Measurements from ENCODE around the gene A2ML1. TPM values are rescaled to one million over a fixed set of nuclear protein-coding genes. Genes with fewer than 3 reads are reported as not detected.

Gene A2ML1
- total and polyA plus RNA-seq, 4 donors: 0.04 to 1.1 (median 0.06) TPM; not detected in 1

DNA sequence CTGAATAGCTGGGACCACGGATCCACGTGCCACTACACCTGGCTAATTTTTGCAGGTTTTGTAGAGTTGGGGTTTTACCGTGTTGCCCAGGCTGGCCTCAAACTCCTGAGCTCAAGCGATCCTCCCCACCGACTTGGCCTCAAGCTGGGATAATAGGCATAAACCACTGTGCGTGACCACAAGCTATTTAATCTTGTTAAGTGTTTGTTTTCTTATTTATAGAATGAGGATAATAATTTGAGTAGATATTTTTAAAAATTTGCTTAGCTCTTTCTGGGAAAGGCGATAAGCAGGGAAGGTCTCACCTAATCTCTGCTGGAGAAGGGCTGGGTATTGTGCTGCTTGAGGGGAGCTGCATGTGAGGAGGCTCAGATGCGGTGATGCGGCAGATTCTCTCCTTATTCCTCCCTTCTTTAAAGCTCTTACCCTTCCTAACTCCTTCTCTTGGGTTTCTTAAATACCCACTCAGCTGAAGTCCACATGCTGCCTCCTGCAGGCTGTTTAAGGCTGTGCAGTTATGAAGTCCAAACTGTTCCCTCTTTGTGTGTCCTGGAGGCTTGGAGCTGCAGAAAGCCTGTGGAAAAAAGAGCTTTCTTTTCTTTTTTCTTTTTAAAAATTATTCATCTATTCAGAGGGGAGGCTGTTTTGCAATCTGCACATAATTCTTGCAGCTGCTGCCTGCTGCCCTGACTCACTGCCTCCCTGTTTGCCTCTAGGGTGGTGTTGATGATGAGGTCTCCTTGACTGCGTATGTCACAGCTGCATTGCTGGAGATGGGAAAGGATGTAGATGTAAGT lies 37.9 kb downstream of the A2ML1 start:
- H3K4me3 ChIP-seq: no peak overlapping the region
- no peaks in the 10 kb centered on the region for H3K4me1 ChIP-seq (ENCODE audit: control insufficient read depth in 5 of 5, insufficient read depth in 5 of 5, low read length in 5 of 5)
- no peaks in the 10 kb centered on the region for H3K36me3 ChIP-seq (ENCODE audit: control insufficient read depth in 4 of 4, insufficient read depth in 4 of 4, low read length in 4 of 4)
- H3K27me3 ChIP-seq (ENCODE audit: control insufficient read depth in 3 of 3, insufficient read depth in 3 of 3, low read length in 2 of 3): no peaks in the 10 kb centered on the region
- H3K9me3 ChIP-seq (ENCODE audit: control insufficient read depth in 4 of 4, insufficient read depth in 3 of 4, low read length in 3 of 4): no peaks in the 10 kb centered on the region
- no peak overlapping the region for H3K27ac ChIP-seq (ENCODE audit: low read depth in 1 of 2, low read length in 1 of 2)
- no peak for ATAC-seq (ENCODE audit: insufficient read depth, low FRiP score)
- no peak overlapping the region for H3K9ac ChIP-seq (ENCODE audit: insufficient read depth in 1 of 2, low read length in 2 of 2)
- DNase-seq: peak; percentile 39 to 60 (median 57)
- 77 to 90% methylated on average over 10 of the region's 10 CpGs for WGBS, 2 donors
- TF ChIP-seq, protein P1, sequence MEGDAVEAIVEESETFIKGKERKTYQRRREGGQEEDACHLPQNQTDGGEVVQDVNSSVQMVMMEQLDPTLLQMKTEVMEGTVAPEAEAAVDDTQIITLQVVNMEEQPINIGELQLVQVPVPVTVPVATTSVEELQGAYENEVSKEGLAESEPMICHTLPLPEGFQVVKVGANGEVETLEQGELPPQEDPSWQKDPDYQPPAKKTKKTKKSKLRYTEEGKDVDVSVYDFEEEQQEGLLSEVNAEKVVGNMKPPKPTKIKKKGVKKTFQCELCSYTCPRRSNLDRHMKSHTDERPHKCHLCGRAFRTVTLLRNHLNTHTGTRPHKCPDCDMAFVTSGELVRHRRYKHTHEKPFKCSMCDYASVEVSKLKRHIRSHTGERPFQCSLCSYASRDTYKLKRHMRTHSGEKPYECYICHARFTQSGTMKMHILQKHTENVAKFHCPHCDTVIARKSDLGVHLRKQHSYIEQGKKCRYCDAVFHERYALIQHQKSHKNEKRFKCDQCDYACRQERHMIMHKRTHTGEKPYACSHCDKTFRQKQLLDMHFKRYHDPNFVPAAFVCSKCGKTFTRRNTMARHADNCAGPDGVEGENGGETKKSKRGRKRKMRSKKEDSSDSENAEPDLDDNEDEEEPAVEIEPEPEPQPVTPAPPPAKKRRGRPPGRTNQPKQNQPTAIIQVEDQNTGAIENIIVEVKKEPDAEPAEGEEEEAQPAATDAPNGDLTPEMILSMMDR (IDR thresholded peaks at IDR 0.05; ENCODE audit: control extremely low read depth, extremely low read depth): peak; percentile 47

DNA sequence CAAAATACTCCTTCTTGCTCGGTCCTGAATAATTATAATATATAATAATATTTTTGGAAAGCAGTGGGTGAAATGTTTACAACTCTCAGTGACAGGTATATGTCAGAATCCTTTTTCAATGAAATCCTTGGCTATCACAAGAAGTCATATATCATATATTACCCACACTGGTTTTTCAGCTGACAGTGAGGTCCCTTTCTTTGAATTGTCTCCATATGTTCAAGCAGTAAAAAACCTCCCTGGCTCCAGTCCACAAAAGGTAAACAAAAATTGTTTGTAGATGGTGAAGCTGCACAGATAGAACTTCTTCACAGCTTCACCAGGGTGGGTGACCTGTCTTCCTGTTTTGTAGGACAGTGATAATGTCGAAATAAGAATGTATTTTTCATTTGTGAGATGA lies 44.0 kb downstream of the A2ML1 start:
- no peaks in the 10 kb centered on the region for H3K27me3 ChIP-seq (ENCODE audit: control insufficient read depth in 3 of 3, insufficient read depth in 3 of 3, low read length in 2 of 3)
- TF ChIP-seq, protein P1 (IDR thresholded peaks at IDR 0.05; ENCODE audit: control extremely low read depth, extremely low read depth): no peak
- WGBS, 2 donors: 79 to 88% methylated on average over 2 of the region's 2 CpGs
- H3K4me1 ChIP-seq (ENCODE audit: control insufficient read depth in 5 of 5, insufficient read depth in 5 of 5, low read length in 5 of 5): no peaks in the 10 kb centered on the region
- H3K9me3 ChIP-seq (ENCODE audit: control insufficient read depth in 4 of 4, insufficient read depth in 3 of 4, low read length in 3 of 4): no peaks in the 10 kb centered on the region
- H3K36me3 ChIP-seq (ENCODE audit: control insufficient read depth in 4 of 4, insufficient read depth in 4 of 4, low read length in 4 of 4): no peaks in the 10 kb centered on the region
- ATAC-seq (ENCODE audit: insufficient read depth, low FRiP score): no peak
- H3K4me3 ChIP-seq: no peak overlapping the region
- H3K9ac ChIP-seq (ENCODE audit: insufficient read depth in 1 of 2, low read length in 2 of 2): no peak overlapping the region
- no peak overlapping the region for H3K27ac ChIP-seq (ENCODE audit: low read depth in 1 of 2, low read length in 1 of 2)
- DNase-seq: no peak

DNA sequence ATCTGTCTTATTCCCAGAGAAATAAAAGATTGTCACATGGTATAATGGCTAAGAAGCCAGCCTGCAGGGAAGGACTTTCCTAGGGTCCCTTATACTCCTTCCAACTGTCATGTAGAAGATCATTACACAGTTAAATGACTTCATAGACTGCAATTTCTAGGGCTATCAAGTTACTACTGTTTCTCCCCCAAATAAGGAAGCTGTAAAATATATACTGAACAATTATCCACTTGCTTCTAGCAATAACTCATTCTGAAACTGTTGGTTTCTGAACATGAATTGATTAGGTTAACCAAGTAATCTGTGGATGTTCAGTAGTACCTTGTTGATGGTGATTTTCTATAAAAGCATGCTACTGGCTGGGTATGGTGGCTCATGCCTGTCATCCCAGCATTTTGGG lies 44.6 kb downstream of the A2ML1 start:
- no peaks in the 10 kb centered on the region for H3K9me3 ChIP-seq (ENCODE audit: control insufficient read depth in 4 of 4, insufficient read depth in 3 of 4, low read length in 3 of 4)
- no peak overlapping the region for H3K9ac ChIP-seq (ENCODE audit: insufficient read depth in 1 of 2, low read length in 2 of 2)
- no peak overlapping the region for H3K27ac ChIP-seq (ENCODE audit: low read depth in 1 of 2, low read length in 1 of 2)
- H3K4me1 ChIP-seq (ENCODE audit: control insufficient read depth in 5 of 5, insufficient read depth in 5 of 5, low read length in 5 of 5): no peaks in the 10 kb centered on the region
- no peaks in the 10 kb centered on the region for H3K36me3 ChIP-seq (ENCODE audit: control insufficient read depth in 4 of 4, insufficient read depth in 4 of 4, low read length in 4 of 4)
- H3K4me3 ChIP-seq: no peak overlapping the region
- ATAC-seq (ENCODE audit: insufficient read depth, low FRiP score): no peak
- H3K27me3 ChIP-seq (ENCODE audit: control insufficient read depth in 3 of 3, insufficient read depth in 3 of 3, low read length in 2 of 3): no peaks in the 10 kb centered on the region
- TF ChIP-seq, protein P1 (IDR thresholded peaks at IDR 0.05; ENCODE audit: control extremely low read depth, extremely low read depth): no peak
- no peak for DNase-seq

DNA sequence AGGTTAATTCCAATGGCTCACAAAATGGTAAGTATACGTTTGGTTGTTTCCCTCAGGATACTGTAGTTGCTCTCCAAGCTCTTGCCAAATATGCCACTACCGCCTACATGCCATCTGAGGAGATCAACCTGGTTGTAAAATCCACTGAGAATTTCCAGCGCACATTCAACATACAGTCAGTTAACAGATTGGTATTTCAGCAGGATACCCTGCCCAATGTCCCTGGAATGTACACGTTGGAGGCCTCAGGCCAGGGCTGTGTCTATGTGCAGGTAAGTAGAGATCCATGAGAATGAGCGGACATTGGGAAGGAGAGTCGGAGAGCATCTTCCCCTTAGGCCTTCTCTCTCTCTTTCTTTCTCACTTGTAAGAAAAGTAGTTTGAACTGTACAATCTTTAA lies 45.4 kb downstream of the A2ML1 start:
- ATAC-seq (ENCODE audit: insufficient read depth, low FRiP score): no peak
- TF ChIP-seq, protein P1 (IDR thresholded peaks at IDR 0.05; ENCODE audit: control extremely low read depth, extremely low read depth): no peak
- H3K4me1 ChIP-seq (ENCODE audit: control insufficient read depth in 5 of 5, insufficient read depth in 5 of 5, low read length in 5 of 5): no peaks in the 10 kb centered on the region
- H3K4me3 ChIP-seq: no peak overlapping the region
- H3K27me3 ChIP-seq (ENCODE audit: control insufficient read depth in 3 of 3, insufficient read depth in 3 of 3, low read length in 2 of 3): no peaks in the 10 kb centered on the region
- no peak overlapping the region for H3K27ac ChIP-seq (ENCODE audit: low read depth in 1 of 2, low read length in 1 of 2)
- no peak for DNase-seq
- H3K9me3 ChIP-seq (ENCODE audit: control insufficient read depth in 4 of 4, insufficient read depth in 3 of 4, low read length in 3 of 4): no peaks in the 10 kb centered on the region
- 92 to 94% methylated on average over 6 of the region's 6 CpGs for WGBS, 2 donors
- H3K9ac ChIP-seq (ENCODE audit: insufficient read depth in 1 of 2, low read length in 2 of 2): no peak overlapping the region
- no peaks in the 10 kb centered on the region for H3K36me3 ChIP-seq (ENCODE audit: control insufficient read depth in 4 of 4, insufficient read depth in 4 of 4, low read length in 4 of 4)
